RWPE1 (cell line): ENCODE measurements around the gene C1orf21.
"Not testable (repeated sequence)": the region's sequence is repeated elsewhere in the genome, so short reads cannot be mapped to it uniquely, and the experiment has no call there.

Source experiments
- CTCF ChIA-PET: fragments of 350-600 bp; sonication (Branson Sonifier 250); formaldehyde crosslinking; extraction: SDS; loops from one replicate; lab custom pipeline; 2021; lab: Yijun Ruan, JAX
- POLR2A ChIA-PET: fragments of 400-600 bp; formaldehyde crosslinking; extraction: SDS; loops from one replicate; lab custom pipeline; 2020; ENCODE audit warnings: antibody characterized with exemption; ENCODE audit not compliant: low non-redundant PET; lab: Yijun Ruan, JAX
- DNase-seq: peaks from one replicate; pipeline ENCODE4 v3.0.0; 2012; ENCODE audit warnings: low spot score
- H3K27ac ChIP-seq: fragments of 450-650 bp; 2 replicates; pipeline ENCODE4 v1.5.1; 2017
- TF ChIP-seq, protein P1 (sequence below): fragments of 450-650 bp; conservative IDR thresholded peaks from 2 replicates; pipeline ENCODE4 v1.5.1; 2017; ENCODE audit warnings: low read depth, mild to moderate bottlenecking

Gene C1orf21, protein sequence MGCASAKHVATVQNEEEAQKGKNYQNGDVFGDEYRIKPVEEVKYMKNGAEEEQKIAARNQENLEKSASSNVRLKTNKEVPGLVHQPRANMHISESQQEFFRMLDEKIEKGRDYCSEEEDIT

DNA sequence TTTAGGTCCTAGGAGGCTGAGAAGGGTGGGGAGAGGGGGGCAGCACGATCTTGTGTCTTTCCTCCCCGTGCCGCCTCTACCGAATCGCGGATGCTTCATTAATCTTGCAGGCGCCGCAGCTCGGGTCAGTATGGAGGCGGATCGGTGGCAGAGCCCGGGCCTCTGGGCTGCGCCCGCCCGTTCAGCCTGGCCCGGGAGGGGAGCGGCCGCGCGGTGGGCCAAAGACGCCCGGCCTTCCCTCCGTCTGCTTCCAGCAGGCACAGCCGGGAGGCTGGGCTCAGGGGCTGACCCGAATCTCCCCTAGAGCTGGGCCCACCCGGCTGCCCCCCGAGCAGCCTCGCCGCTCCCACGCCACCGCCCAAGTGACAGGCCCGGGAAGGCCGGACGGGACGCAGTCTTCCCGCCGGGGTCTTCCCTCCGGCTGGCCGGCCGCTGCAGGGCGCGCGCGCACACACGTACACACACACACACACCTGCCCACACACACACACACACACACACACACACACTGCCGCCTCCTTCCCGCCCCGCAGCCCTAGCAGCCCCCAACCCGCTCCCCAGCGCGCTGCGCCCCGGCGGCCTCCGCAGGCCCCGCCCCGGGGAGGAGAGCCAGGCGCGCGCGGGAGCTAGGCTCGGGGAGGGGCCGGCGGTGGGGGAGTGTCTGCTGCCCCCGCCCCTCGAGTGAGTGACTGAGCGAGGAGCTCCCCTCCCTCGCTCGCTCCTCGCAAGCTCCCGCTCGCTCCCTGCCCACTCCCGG is at the start of gene C1orf21:
TSS of gene C1orf21 (plus strand) at position 718 of the 757 bp plus-strand sequence. CDS start 90,481 bp downstream, outside the sequence.
- TF ChIP-seq, protein P1, sequence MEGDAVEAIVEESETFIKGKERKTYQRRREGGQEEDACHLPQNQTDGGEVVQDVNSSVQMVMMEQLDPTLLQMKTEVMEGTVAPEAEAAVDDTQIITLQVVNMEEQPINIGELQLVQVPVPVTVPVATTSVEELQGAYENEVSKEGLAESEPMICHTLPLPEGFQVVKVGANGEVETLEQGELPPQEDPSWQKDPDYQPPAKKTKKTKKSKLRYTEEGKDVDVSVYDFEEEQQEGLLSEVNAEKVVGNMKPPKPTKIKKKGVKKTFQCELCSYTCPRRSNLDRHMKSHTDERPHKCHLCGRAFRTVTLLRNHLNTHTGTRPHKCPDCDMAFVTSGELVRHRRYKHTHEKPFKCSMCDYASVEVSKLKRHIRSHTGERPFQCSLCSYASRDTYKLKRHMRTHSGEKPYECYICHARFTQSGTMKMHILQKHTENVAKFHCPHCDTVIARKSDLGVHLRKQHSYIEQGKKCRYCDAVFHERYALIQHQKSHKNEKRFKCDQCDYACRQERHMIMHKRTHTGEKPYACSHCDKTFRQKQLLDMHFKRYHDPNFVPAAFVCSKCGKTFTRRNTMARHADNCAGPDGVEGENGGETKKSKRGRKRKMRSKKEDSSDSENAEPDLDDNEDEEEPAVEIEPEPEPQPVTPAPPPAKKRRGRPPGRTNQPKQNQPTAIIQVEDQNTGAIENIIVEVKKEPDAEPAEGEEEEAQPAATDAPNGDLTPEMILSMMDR: no peak
- POLR2A ChIA-PET: interaction anchor here (0.6 to 1.0 kb wide), 5 partner anchors 13 to 195 kb away, joined by 3 to 4 read pairs (median 3); no protein-coding TSS in a partner anchor
- DNase-seq: peak; percentile 87
- CTCF ChIA-PET: interaction anchor here (0.5 to 0.7 kb wide), 3 partner anchors 33 to 280 kb away, joined by 3 read pairs; no protein-coding TSS in a partner anchor
- H3K27ac ChIP-seq: peak within 1 kb of the TSS; percentile 93

DNA sequence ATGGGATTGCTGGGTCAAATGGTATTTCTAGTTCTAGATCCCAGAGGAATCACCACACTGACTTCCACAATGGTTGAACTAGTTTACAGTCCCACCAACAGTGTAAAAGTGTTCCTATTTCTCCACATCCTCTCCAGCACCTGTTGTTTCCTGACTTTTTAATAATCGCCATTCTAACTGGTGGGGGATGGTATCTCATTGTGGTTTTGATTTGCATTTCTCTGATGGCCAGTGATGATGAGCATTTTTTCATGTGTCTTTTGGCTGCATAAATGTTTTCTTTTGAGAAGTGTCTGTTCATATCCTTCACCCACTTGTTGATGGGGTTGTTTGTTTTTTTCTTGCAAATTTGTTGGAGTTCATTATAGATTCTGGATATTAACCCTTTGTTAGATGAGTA is 49.0 kb upstream of the C1orf21 start:
- DNase-seq, H3K27ac ChIP-seq, POLR2A ChIA-PET, CTCF ChIA-PET: not testable (repeated sequence)

DNA sequence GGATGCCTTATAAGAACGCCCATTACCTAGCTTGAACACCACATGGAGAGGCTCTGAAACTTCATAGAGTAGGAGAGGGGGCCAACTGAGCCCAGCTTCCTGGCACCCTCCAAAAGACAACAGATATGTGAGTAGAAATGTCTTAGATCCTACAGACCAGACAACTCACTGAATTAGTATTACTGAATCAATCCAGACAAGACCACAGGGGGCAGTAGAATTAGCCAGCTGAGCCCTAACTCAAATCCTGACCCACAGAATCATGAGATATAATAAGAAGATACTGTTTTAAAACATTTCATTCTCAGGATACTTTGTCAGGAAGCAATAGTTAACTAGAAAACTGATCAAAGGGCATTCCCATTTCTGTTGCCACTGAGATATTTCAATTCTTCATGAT is 45.8 kb upstream of the C1orf21 start:
- no peak overlapping the region for H3K27ac ChIP-seq
- POLR2A ChIA-PET: no interaction called here
- TF ChIP-seq, protein P1: no peak
- DNase-seq: no peak
- CTCF ChIA-PET: no interaction called here

DNA sequence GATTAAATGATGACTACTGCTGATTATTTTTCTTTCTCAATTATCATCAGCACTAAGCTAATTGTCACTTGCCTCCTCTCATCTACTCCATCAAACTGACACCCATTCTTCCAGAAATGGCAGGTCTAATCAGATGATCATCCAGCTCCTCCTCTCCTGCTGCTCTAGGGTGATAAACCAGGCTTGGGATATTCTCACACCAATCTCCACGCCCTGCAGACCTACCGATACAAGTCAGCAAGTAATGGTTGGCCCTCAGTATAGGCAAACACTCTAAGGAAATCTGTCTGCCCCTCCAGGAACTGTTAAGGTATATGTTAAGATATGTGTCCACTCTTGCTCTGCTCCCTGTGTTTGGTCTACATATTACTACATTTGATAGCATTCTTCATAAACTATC is 36.3 kb upstream of the C1orf21 start:
- CTCF ChIA-PET: no interaction called here
- H3K27ac ChIP-seq: no peak overlapping the region
- TF ChIP-seq, protein P1: no peak
- no peak for DNase-seq
- POLR2A ChIA-PET: no interaction called here

DNA sequence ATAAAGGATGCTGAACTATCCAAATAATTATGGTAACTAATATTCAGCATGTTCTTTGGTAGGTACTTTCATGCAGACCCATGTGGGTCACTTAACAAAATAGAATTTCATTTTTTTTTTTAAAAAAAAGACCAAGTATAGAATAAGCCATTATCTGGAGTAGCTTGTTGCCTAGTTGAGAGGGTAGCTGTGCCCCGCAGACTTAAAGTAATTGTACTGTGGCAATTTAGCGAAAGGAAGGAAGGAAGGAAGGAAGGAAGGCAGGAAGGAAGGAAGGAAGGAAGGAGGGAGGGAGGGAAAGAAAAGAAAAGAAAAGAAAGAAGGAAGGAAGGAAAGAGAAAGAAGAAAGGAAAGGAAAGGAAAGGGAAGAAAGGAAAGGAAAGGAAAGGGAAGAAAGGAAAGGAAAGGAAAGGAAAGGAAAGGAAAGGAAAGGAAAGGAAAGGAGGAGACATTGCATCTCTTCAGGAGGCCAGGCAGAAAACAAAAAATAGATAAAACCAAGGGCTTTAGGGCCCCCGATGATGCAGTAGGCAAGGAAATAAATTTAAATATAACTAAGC is 35.3 kb upstream of the C1orf21 start:
- TF ChIP-seq, protein P1: no peak
- H3K27ac ChIP-seq: no peak overlapping the region
- ChIA-PET CTCF (interaction anchor here (0.5 kb wide), 1 partner anchor 340 kb away, joined by 5 read pairs; no protein-coding TSS in a partner anchor), POLR2A (no interaction called here)
- DNase-seq: no peak

DNA sequence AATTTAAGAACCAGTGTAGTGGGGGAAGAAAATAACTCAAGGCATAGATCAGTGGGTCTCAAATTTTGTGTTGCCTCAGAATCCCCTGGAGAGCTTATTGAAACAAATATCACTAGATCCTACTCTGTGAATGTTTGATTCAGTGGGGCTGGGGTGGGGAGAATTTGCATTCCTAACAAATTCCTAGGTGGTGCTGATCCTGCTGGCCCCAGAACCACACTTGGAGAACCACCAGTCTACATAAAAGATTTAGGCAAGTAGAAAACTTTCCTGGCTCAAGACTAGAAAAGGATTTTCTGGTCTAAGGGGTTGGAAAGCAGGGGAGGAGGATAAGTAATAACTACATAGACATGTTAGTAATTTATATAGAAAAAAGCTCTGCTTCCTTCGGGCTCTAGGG is 34.1 kb upstream of the C1orf21 start:
- no peak for DNase-seq
- no peak overlapping the region for H3K27ac ChIP-seq
- POLR2A ChIA-PET: no interaction called here
- CTCF ChIA-PET: interaction anchor here (0.7 kb wide), 1 partner anchor 34 kb away, joined by 3 read pairs; the partner anchor contains the start of gene C1orf21
- TF ChIP-seq, protein P1: no peak
